Stimulated activated naive CD8-positive, alpha-beta T cell treated with anti-CD3 and anti-CD28 coated beads, Interleukin-15, amount 100 ng/mL, for 72 hours (primary cell): Measurements from ENCODE around the gene KLHL5.
"Not testable (repeated sequence)": the region's sequence is repeated elsewhere in the genome, so short reads cannot be mapped to it uniquely, and the experiment has no call there.

ENCODE experiments used
- ATAC-seq: fragments of 150-1000 bp; cut with Tn5 transposase; 2 replicates; pipeline ENCODE4 v1.10.0; 2021; ENCODE audit warnings: mild to moderate bottlenecking, moderate library complexity
- DNase-seq, 2 donors: peaks; one replicate each; pipeline ENCODE4 v3.0.0; 2021 to 2022
- H3K27ac Mint-ChIP-seq, 2 donors: one replicate each; pipeline ENCODE4 v1.8.0; 2022; ENCODE audit warnings: mild to moderate bottlenecking in 2 of 2, mixed read lengths in 2 of 2, moderate library complexity in 2 of 2
- H3K27me3 Mint-ChIP-seq: one replicate; pipeline ENCODE4 v1.8.0; 2022; ENCODE audit warnings: mixed read lengths
- H3K4me1 Mint-ChIP-seq: one replicate; pipeline ENCODE4 v1.8.0; 2022; ENCODE audit warnings: mild to moderate bottlenecking, mixed read lengths
- H3K4me3 Mint-ChIP-seq, 2 donors: one replicate each; pipeline ENCODE4 v1.8.0; 2022; ENCODE audit warnings: mild to moderate bottlenecking in 2 of 2, mixed read lengths in 2 of 2, moderate library complexity in 1 of 2
- H3K9me3 Mint-ChIP-seq, 2 donors: one replicate each; pipeline ENCODE4 v1.8.0; 2022; ENCODE audit warnings: mixed read lengths in 2 of 2

KLHL5 gene, protein sequence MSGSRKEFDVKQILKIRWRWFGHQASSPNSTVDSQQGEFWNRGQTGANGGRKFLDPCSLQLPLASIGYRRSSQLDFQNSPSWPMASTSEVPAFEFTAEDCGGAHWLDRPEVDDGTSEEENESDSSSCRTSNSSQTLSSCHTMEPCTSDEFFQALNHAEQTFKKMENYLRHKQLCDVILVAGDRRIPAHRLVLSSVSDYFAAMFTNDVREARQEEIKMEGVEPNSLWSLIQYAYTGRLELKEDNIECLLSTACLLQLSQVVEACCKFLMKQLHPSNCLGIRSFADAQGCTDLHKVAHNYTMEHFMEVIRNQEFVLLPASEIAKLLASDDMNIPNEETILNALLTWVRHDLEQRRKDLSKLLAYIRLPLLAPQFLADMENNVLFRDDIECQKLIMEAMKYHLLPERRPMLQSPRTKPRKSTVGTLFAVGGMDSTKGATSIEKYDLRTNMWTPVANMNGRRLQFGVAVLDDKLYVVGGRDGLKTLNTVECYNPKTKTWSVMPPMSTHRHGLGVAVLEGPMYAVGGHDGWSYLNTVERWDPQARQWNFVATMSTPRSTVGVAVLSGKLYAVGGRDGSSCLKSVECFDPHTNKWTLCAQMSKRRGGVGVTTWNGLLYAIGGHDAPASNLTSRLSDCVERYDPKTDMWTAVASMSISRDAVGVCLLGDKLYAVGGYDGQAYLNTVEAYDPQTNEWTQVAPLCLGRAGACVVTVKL

DNA sequence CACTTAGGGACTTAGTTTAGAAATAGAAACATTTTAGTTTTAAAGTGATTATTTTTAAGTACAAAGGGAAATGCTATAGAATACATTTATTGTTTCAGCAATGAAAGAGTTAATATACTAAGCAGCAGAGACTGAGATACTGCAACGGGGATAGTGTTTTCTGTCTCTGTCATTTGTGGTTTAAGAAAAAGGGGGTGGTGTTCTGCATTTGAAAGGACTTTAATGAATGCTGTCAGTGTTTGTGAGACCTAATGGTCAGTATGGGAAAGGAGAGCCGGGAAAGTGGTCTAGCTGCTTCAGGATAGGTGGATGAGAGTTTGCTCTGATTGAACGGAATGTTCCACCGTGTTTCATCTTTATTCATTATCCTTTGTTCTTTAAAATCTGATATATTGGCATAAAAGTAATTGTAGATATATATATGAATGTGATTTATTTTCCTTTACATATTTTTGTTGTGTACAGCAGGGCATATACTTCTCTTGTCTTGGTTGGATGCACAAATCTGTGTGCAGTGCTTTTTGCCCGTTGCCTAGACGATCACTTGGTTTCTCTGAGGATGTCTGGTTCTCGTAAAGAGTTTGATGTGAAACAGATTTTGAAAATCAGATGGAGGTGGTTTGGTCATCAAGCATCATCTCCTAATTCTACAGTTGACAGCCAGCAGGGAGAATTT, at the start of gene KLHL5:
Gene KLHL5, plus strand, starts transcription at position 139 of the 676 bp plus-strand sequence. Its CDS starts 421 bp downstream, at position 560.
- Mint-ChIP-seq H3K27ac (peak within 1 kb of the TSS in 1 of 2 donors; percentile 31), H3K4me1 (peaks cover 14% of the 10 kb centered on the region), H3K4me3 (no peak within 1 kb of the TSS), H3K9me3 (no peaks in the 10 kb centered on the region), H3K27me3 (no peaks in the 10 kb centered on the region)
- no peak for DNase-seq
- ATAC-seq: no peak

GRCh38 chr4:39014028-39014427, 48.0 kb upstream of the KLHL5 start:
- no peak overlapping the region for H3K4me3 Mint-ChIP-seq
- ATAC-seq (no peak), DNase-seq (no peak)
- H3K27me3 Mint-ChIP-seq: no peaks in the 10 kb centered on the region
- peaks cover 17 to 28% of the 10 kb centered on the region in 2 donors for H3K9me3 Mint-ChIP-seq
- peaks cover 12% of the 10 kb centered on the region for H3K4me1 Mint-ChIP-seq
- H3K27ac Mint-ChIP-seq: no peak overlapping the region

DNA sequence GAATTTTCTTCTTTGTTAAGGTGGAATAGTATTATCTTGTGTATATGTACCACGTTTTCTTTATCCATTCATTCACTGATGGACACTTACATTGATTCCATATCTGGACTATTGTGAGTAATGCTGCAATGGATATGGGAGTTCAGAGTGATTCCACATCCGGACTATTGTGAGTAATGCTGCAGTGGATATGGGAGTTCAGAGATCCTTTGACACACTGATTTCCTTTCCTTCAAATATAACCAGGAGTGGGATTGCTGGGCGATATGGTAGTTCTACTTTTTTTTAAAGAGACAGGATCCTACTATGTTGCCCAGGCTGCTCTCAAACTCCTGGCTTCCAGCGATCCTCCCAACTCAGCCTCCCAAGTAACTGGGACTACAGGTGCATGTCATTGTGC, 41.9 kb upstream of the KLHL5 start:
- no peak overlapping the region for H3K27ac Mint-ChIP-seq
- ATAC-seq: no peak
- H3K4me3 Mint-ChIP-seq: no peak overlapping the region

GRCh38 chr4:39021631-39022030, 40.4 kb upstream of the KLHL5 start:
- H3K9me3 Mint-ChIP-seq: peaks cover 17 to 31% of the 10 kb centered on the region in 2 donors
- DNase-seq (no peak), ATAC-seq (no peak)
- no peak overlapping the region for H3K4me3 Mint-ChIP-seq
- no peak overlapping the region for H3K27ac Mint-ChIP-seq
- H3K27me3 Mint-ChIP-seq: no peaks in the 10 kb centered on the region
- no peaks in the 10 kb centered on the region for H3K4me1 Mint-ChIP-seq

More for the DNA sequence above, 41.9 kb upstream of the KLHL5 start:
- no peak for DNase-seq
- Mint-ChIP-seq H3K27me3 (no peaks in the 10 kb centered on the region), H3K9me3 (peaks cover 28 to 46% of the 10 kb centered on the region in 2 donors), H3K4me1 (no peaks in the 10 kb centered on the region)

- DNase-seq: no peak
- Mint-ChIP-seq H3K4me3 (no peak overlapping the region), H3K27ac (no peak overlapping the region), H3K27me3 (no peaks in the 10 kb centered on the region), H3K4me1 (peaks cover under 1% of the 10 kb centered on the region), H3K9me3 (peaks cover 15 to 27% of the 10 kb centered on the region in 2 donors)
- no peak for ATAC-seq
These were observed 39.8 kb upstream of the KLHL5 start for GRCh38 chr4:39022241-39022640.

- H3K27me3 Mint-ChIP-seq: no peaks in the 10 kb centered on the region
- ATAC-seq: no peak
- no peak overlapping the region for H3K4me3 Mint-ChIP-seq
- DNase-seq: no peak
- peaks cover 15 to 27% of the 10 kb centered on the region in 2 donors for H3K9me3 Mint-ChIP-seq
- H3K27ac Mint-ChIP-seq: no peak overlapping the region
- H3K4me1 Mint-ChIP-seq: peaks cover 9% of the 10 kb centered on the region
These were observed 39.0 kb upstream of the KLHL5 start for GRCh38 chr4:39023059-39023458.

- Mint-ChIP-seq H3K4me1 (peaks cover 19% of the 10 kb centered on the region), H3K9me3 (peaks cover 14 to 15% of the 10 kb centered on the region in 2 donors), H3K4me3 (no peak overlapping the region), H3K27me3 (no peaks in the 10 kb centered on the region), H3K27ac (peak overlapping the region in 1 of 2 donors; percentile 42)
- ATAC-seq: no peak
- no peak for DNase-seq
These were observed 37.6 kb upstream of the KLHL5 start for GRCh38 chr4:39024311-39024865.

DNA sequence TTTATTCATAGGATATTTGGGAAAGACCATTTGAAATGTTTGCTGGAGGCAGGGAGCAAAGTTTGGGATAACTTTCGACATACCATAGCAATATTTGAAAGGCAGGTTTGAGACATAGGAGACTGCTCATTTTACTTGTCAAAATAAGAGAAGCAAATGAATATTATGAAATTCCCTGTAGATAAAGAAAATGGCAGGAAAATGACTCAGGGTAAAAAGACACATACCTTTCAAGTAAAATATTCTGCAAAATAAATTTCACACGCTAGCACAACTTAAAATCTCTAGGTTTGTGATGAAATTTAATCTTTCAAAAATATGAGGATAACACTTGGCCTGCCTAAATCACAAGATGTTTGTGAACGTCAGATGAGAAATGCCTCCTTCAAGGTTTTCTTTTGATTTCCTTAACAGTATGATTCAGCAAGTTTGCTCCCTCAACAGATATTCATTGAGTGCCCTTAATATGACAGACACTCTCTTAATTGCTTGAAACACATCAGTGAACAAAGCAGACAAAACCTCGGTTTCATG, 36.4 kb upstream of the KLHL5 start:
- Mint-ChIP-seq H3K9me3 (peaks cover 14 to 15% of the 10 kb centered on the region in 2 donors), H3K27ac (no peak overlapping the region), H3K4me1 (peaks cover 25% of the 10 kb centered on the region), H3K27me3 (no peaks in the 10 kb centered on the region), H3K4me3 (no peak overlapping the region)
- DNase-seq: no peak
- ATAC-seq: no peak

DNA sequence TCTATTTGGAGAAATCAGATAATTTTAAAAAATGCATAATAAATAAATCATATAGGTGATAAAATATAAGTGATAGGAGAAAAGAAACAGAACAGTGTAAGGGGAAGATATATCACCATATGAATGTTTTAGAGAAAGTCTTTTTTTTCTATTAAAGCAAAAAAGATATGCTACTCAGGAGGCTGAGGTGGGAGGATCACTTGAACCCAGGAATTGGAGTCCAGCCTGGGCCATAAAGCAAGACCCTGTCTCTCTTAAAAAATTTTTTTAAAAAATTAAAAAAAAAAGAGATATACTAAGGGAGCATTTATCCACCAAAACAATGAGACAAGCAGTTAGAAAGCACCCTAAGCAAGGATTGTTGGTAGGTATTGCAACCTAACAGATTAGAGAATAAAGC, 35.9 kb upstream of the KLHL5 start:
- no peak for ATAC-seq
- peaks cover 25% of the 10 kb centered on the region for H3K4me1 Mint-ChIP-seq
- DNase-seq: no peak
- no peaks in the 10 kb centered on the region for H3K27me3 Mint-ChIP-seq
- no peak overlapping the region for H3K27ac Mint-ChIP-seq
- H3K9me3 Mint-ChIP-seq: peaks cover 14 to 15% of the 10 kb centered on the region in 2 donors
- no peak overlapping the region for H3K4me3 Mint-ChIP-seq

DNA sequence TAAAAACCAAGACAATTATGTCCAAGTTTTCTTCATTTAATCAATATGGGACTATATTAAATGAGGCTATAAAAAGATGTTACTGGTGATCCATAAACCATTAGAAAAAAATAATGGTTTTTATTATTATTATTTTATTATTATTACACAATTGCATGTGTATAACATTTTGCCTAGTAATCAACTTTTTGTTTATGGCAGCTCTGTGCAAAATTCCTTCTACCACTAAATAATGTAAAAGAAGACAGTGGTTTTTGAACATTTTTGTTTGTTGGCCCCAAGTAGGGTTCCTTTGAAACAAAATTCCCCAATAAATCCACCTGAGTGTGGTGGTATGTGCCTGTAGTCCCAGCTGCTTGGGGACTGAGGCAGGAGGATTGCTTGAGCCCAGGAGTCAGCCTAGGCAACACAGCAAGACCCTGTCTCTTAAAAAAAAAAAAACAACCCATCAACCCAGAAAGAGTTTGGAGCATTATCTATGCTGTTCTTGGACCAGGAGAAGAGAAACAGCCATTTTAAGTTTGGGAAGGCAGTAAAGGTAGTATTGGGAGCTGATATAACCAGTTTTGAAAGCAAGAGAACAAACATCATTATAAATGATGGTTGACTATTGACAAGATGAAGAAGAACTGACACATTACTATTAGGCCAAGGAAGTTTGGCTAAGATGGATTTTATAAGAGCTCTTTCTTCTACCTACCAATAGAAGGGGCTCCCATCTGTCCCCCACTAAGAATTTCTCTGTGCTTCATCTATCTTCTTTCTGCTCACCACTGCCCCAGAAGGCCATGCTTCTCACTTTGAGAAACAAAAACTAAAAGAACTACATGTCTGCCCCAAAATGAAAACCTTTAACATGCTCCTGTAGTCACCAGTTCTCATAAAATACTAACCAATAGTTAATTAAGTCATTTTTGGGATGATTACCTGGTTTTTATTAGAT, 32.0 kb upstream of the KLHL5 start:
- DNase-seq: no peak
- Mint-ChIP-seq H3K4me3 (peak overlapping the region; percentile 88 to 90), H3K27me3 (no peaks in the 10 kb centered on the region), H3K9me3 (no peaks in the 10 kb centered on the region), H3K27ac (peak overlapping the region; percentile 50 to 84), H3K4me1 (peaks cover 48% of the 10 kb centered on the region)
- peak; percentile 41 for ATAC-seq

GRCh38 chr4:39030725-39031124, 31.3 kb upstream of the KLHL5 start:
- Mint-ChIP-seq H3K27ac (peak overlapping the region; percentile 50 to 84), H3K27me3 (no peaks in the 10 kb centered on the region), H3K4me1 (peaks cover 54% of the 10 kb centered on the region), H3K4me3 (peak overlapping the region; percentile 88 to 90), H3K9me3 (no peaks in the 10 kb centered on the region)
- DNase-seq (no peak), ATAC-seq (no peak)

GRCh38 chr4:39031590-39032020, 30.4 kb upstream of the KLHL5 start:
- H3K4me1 Mint-ChIP-seq: peaks cover 63% of the 10 kb centered on the region
- not testable (repeated sequence) for ATAC-seq, H3K9me3 Mint-ChIP-seq, H3K27me3 Mint-ChIP-seq
- H3K4me3 Mint-ChIP-seq: peak overlapping the region; percentile 88 to 90
- peak overlapping the region; percentile 95 to 96 for H3K27ac Mint-ChIP-seq
- DNase-seq: peak in 1 of 2 donors; percentile 27

- Mint-ChIP-seq H3K27ac (peak within 1 kb of the TSS; percentile 95 to 96), H3K4me3 (peak within 1 kb of the TSS; percentile 88 to 90), H3K27me3 (no peaks in the 10 kb centered on the region), H3K9me3 (no peaks in the 10 kb centered on the region), H3K4me1 (peaks cover 67% of the 10 kb centered on the region)
- DNase-seq (peak; percentile 39 to 42), ATAC-seq (peak; percentile 93)
These were observed 29.6 kb upstream of the KLHL5 start, which contains the start of gene TMEM156 for GRCh38 chr4:39032218-39033085. TMEM156 (minus strand) TSS chr4:39032409; CDS start chr4:39032313, 96 bp downstream.
